Gastrocnemius medialis (tissue), 4 donors: ENCODE data around the gene GLI3.

Source experiments
- POLR2A ChIP-seq, 2 donors: fragments of 450-650 bp; IDR thresholded peaks; one replicate each; pipeline ENCODE4 v1.6.1; 2017; ENCODE audit warnings: antibody characterized with exemption in 2 of 2, mild to moderate bottlenecking in 2 of 2, moderate library complexity in 2 of 2
- TF ChIP-seq, protein P1 (sequence below), 5 experiments: fragments of 450-650 bp in 3 of 5; fragments of 200-600 bp in 2 of 5; sonication (generic) in 2 of 5; IDR thresholded peaks in 4 of 5; conservative IDR thresholded peaks in 1 of 5; 1 replicate in 4 of 5; 2 replicates in 1 of 5; pipeline ENCODE4 v1.5.1; 2016 to 2019; ENCODE audit warnings: antibody characterized with exemption in 5 of 5, mild to moderate bottlenecking in 3 of 5, moderate library complexity in 3 of 5

DNA sequence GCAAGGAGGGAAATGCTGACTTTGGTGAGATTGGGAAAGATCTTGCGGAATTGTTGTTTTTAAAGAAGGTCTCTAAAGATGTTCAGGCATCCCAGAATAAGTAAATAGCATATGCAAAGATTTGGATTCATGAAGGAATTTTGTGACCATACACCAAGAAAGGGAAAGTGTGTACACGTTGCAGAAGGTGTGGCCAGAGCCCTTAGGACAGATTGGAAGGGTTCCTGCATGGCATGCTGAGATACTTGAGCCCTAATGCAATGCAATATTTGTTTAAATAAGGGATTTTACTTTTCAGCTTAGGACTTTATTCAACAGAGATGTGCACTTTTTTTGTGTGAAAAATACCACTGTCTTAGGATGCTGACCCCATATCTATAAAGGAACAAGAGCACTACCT, 314.6 kb downstream of the GLI3 start:
- TF ChIP-seq, protein P1, sequence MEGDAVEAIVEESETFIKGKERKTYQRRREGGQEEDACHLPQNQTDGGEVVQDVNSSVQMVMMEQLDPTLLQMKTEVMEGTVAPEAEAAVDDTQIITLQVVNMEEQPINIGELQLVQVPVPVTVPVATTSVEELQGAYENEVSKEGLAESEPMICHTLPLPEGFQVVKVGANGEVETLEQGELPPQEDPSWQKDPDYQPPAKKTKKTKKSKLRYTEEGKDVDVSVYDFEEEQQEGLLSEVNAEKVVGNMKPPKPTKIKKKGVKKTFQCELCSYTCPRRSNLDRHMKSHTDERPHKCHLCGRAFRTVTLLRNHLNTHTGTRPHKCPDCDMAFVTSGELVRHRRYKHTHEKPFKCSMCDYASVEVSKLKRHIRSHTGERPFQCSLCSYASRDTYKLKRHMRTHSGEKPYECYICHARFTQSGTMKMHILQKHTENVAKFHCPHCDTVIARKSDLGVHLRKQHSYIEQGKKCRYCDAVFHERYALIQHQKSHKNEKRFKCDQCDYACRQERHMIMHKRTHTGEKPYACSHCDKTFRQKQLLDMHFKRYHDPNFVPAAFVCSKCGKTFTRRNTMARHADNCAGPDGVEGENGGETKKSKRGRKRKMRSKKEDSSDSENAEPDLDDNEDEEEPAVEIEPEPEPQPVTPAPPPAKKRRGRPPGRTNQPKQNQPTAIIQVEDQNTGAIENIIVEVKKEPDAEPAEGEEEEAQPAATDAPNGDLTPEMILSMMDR (IDR thresholded peaks at IDR 0.05 in 4 of 5, conservative IDR thresholded peaks at IDR 0.05 in 1 of 5): no peak
- no peak for TF ChIP-seq POLR2A (IDR thresholded peaks at IDR 0.05)
